Adrenal gland (tissue), 5 donors: ENCODE data around the gene UXT.

ENCODE experiments used
- CTCF ChIP-seq, 6 experiments: fragments of 450-650 bp in 4 of 6; fragments of 200-600 bp in 2 of 6; sonication (generic) in 1 of 6; IDR thresholded peaks; 1 replicate in 5 of 6; 2 replicates in 1 of 6; pipeline versions ENCODE4 v1.5.1 to v1.8.0; 2016 to 2021; ENCODE audit warnings: antibody characterized with exemption in 6 of 6, mild to moderate bottlenecking in 2 of 6, moderate library complexity in 1 of 6
- POLR2A ChIP-seq, 2 donors: fragments of 450-650 bp; IDR thresholded peaks; one replicate each; pipeline ENCODE4 v1.6.1; 2017; ENCODE audit warnings: antibody characterized with exemption in 2 of 2, mild to moderate bottlenecking in 2 of 2, moderate library complexity in 1 of 2
- donor health status: DM: no; HTN: no; CAD: no.

DNA sequence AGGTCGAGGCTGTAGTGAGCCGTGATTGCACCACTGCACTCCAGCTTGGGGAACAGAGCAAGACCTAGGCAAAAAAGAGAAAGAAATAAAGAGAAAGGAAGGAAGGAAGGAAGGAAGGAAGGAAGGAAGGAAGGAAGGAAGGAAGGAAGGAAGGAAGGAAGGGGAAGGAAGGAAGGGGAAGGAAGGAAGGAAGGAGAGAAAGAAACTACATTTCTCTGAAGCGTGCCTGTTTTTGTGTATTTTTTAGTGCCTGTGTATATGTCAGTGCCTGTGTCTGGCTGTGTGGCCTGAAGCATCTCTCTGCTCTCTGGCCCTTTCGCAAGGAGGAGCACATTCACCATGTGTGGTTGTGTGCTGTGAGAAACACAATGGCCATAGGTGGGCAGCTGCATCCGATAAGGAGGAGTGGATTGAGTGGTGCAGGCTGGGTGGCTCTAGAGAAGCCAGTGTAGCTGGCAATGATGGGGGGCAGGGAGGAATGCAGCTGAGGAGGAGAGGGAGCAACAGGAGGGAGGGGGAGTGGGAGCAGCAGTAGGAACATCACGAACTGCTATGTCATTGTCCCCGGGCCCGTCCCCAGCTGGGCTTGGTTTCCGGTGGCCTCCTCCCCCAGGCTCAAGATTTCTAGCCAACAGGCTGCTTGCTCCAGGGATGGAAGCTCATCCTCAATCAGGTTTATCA lies 50.7 kb downstream of the UXT start:
- TF ChIP-seq CTCF (IDR thresholded peaks at IDR 0.05) = no peak
- no peak for TF ChIP-seq POLR2A (IDR thresholded peaks at IDR 0.05)
